Thyroid gland (tissue), 4 donors: Measurements from ENCODE around the gene GHRHR.

Experiments
- POLR2A ChIP-seq, 2 donors: fragments of 450-650 bp; IDR thresholded peaks; one replicate each; pipeline ENCODE4 v1.6.1; 2017; ENCODE audit warnings: antibody characterized with exemption in 2 of 2, mild to moderate bottlenecking in 2 of 2, moderate library complexity in 1 of 2
- TF ChIP-seq, protein P1 (sequence below), 6 experiments: fragments of 200-600 bp in 3 of 6; fragments of 450-650 bp in 3 of 6; sonication (generic) in 3 of 6; IDR thresholded peaks; one replicate each; pipeline ENCODE4 v1.5.1; 2016 to 2019; ENCODE audit warnings: antibody characterized with exemption in 6 of 6, mild to moderate bottlenecking in 2 of 6, inconsistent platforms in 1 of 6, moderate library complexity in 1 of 6

DNA sequence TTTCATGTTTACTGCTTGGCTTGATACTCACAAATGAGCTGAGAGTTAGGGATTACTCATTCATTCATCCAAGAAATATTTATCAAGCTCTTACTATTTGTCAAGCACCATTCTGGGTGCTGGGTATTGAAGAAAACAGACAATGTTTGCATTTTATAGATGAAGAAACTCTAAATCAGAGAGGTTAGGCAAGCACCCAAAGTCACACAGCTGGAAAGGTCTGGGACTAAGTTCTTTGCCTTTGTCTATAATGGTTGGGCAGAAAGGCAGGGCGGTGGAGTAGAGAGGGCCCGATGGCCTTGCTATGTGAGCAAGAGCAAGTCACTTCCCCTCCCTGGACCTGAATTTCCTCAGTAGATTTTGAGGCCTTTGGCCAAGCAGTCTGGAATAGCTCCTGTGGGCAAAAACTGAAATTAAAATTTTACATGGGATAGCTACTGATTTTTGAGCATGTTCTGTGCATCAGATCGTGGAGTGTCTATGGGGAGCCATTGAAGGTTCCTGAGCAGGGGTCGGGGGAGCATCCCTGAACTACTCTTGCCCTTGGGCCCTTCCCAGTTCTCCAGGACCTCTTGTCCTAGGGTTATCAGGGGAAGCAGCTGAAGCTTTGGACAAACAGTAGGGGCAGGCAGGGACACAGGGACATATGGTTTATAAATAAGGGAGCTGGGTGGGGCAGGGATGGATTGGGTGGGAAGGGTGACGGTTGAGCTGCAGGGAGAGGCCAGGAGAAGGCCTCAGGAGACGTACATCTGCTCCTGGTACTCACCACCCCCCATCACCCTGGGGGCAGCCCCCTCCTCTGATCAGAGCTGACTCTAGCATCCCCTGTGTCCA, 28.8 kb upstream of the GHRHR start:
- TF ChIP-seq, protein P1, sequence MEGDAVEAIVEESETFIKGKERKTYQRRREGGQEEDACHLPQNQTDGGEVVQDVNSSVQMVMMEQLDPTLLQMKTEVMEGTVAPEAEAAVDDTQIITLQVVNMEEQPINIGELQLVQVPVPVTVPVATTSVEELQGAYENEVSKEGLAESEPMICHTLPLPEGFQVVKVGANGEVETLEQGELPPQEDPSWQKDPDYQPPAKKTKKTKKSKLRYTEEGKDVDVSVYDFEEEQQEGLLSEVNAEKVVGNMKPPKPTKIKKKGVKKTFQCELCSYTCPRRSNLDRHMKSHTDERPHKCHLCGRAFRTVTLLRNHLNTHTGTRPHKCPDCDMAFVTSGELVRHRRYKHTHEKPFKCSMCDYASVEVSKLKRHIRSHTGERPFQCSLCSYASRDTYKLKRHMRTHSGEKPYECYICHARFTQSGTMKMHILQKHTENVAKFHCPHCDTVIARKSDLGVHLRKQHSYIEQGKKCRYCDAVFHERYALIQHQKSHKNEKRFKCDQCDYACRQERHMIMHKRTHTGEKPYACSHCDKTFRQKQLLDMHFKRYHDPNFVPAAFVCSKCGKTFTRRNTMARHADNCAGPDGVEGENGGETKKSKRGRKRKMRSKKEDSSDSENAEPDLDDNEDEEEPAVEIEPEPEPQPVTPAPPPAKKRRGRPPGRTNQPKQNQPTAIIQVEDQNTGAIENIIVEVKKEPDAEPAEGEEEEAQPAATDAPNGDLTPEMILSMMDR (IDR thresholded peaks at IDR 0.05): no peak
- no peak for TF ChIP-seq POLR2A (IDR thresholded peaks at IDR 0.05)
